HCT116 (cell line): ENCODE data around the gene PDCD1LG2. TPM values are rescaled to one million over a fixed set of nuclear protein-coding genes. Genes with fewer than 3 reads are reported as not detected.

Experiments used
- ATAC-seq: fragments of 200-7000 bp; cut with Tn5 transposase; 2 replicates; pipeline ENCODE4 v1.9.1; 2020; ENCODE audit warnings: mild to moderate bottlenecking, moderate library complexity
- BruUV-seq: library from RNA; stranded (reverse); fragments of 400-500 nt; replicated peaks from 2 replicates; lab custom pipeline; 2021; lab: Mats Ljungman, UMichigan
- CTCF ChIA-PET: fragments of 300-600 bp; sonication (Branson Sonifier 250); formaldehyde crosslinking; loops from one replicate; lab custom pipeline; 2021; ENCODE audit warnings: antibody characterized with exemption; lab: Charles Lee
- POLR2A ChIA-PET: fragments of 300-600, 350-600 bp; sonication (Branson Sonifier 250); formaldehyde crosslinking; loops from one replicate; lab custom pipeline; 2021; ENCODE audit warnings: antibody characterized with exemption; lab: Charles Lee
- RAD21 ChIA-PET, 2 experiments: fragments of 300-600 bp; sonication (Branson Sonifier 250); formaldehyde crosslinking; loops; one replicate each; lab custom pipeline; 2023; ENCODE audit warnings: low total read pairs in 2 of 2; ENCODE audit not compliant: uncharacterized antibody in 2 of 2, unreplicated experiment in 2 of 2, low non-redundant PET in 1 of 2; lab: Charles Lee
- DNase-seq: peaks from one replicate; pipeline ENCODE4 v3.0.0-alpha.2; 2010; ENCODE audit warnings: low read depth, low spot score
- H2AFZ ChIP-seq: fragments of 200-600 bp; shearing (Covaris generic), sonication (generic); 2 replicates; pipeline ENCODE4 v1.6.1; 2017; ENCODE audit warnings: low read depth, mixed run types, mixed read lengths, antibody characterized with exemption, low read length; ENCODE audit not compliant: poor library complexity, severe bottlenecking
- H3K27ac ChIP-seq: 2 replicates; pipeline ENCODE4 v1.5.1; 2012; ENCODE audit warnings: low read depth, low read length
- H3K27me3 ChIP-seq: fragments of 200-600 bp; sonication (generic); 2 replicates; pipeline ENCODE4 v1.6.1; 2016; ENCODE audit warnings: mixed run types, low read length, mixed read lengths; ENCODE audit not compliant: insufficient read depth
- H3K36me3 ChIP-seq, 2 experiments: fragments of 200-500 bp in 1 of 2; fragments of 200-600 bp in 1 of 2; sonication (Bioruptor generic) in 1 of 2; sonication (generic) in 1 of 2; 2 replicates each; pipeline versions ENCODE4 v1.5.1 to v1.6.1; 2014 to 2016; ENCODE audit warnings: low read length in 2 of 2, inconsistent platforms in 1 of 2, mixed read lengths in 1 of 2, mixed run types in 1 of 2; ENCODE audit not compliant: insufficient read depth in 2 of 2, control insufficient read depth in 1 of 2
- H3K4me1 ChIP-seq, 2 experiments: fragments of 200-600 bp in 1 of 2; sonication (generic) in 1 of 2; 2 replicates each; pipeline versions ENCODE4 v1.5.1 to v1.6.1; 2012 to 2017; ENCODE audit warnings: low read length in 2 of 2, inconsistent platforms in 1 of 2, mild to moderate bottlenecking in 1 of 2, mixed read lengths in 1 of 2, mixed run types in 1 of 2, moderate library complexity in 1 of 2; ENCODE audit not compliant: insufficient read depth in 2 of 2, control insufficient read depth in 1 of 2
- H3K4me2 ChIP-seq: fragments of 200-600 bp; sonication (generic); 2 replicates; pipeline ENCODE4 v1.6.1; 2017; ENCODE audit warnings: mixed run types, low read length, mixed read lengths
- H3K4me3 ChIP-seq, 2 experiments: fragments of 200-600 bp in 1 of 2; sonication (generic) in 1 of 2; replicated peaks in 1 of 2; 2 replicates each; pipeline ENCODE4 v1.5.1; 2011 to 2016; ENCODE audit warnings: low read length in 2 of 2, control low read depth in 1 of 2, low read depth in 1 of 2, mild to moderate bottlenecking in 1 of 2, mixed read lengths in 1 of 2, mixed run types in 1 of 2
- H3K79me2 ChIP-seq: fragments of 200-600 bp; sonication (generic); 2 replicates; pipeline ENCODE4 v1.6.1; 2017; ENCODE audit warnings: mild to moderate bottlenecking, mixed run types, low read length, moderate library complexity, mixed read lengths; ENCODE audit not compliant: insufficient read depth
- H3K9ac ChIP-seq: fragments of 200-600 bp; sonication (generic); 2 replicates; pipeline ENCODE4 v1.6.1; 2016; ENCODE audit warnings: low read length, mixed read lengths
- H3K9me2 ChIP-seq: fragments of 200-600 bp; sonication (generic), shearing (Covaris generic); 2 replicates; pipeline ENCODE4 v1.6.1; 2017; ENCODE audit warnings: mixed run types, mild to moderate bottlenecking, moderate library complexity; ENCODE audit not compliant: insufficient read depth
- H3K9me3 ChIP-seq, 2 experiments: fragments of 200-500 bp in 1 of 2; fragments of 200-600 bp in 1 of 2; sonication (Bioruptor generic) in 1 of 2; sonication (generic) in 1 of 2; 2 replicates each; pipeline ENCODE4 v1.6.1; 2014 to 2017; ENCODE audit warnings: low read length in 2 of 2, mixed read lengths in 2 of 2, inconsistent platforms in 1 of 2, low read depth in 1 of 2, mild to moderate bottlenecking in 1 of 2, mixed run types in 1 of 2, moderate library complexity in 1 of 2; ENCODE audit not compliant: control insufficient read depth in 1 of 2, insufficient read depth in 1 of 2
- H4K20me1 ChIP-seq: fragments of 200-600 bp; sonication (generic), shearing (Covaris generic); 2 replicates; pipeline ENCODE4 v1.6.1; 2017; ENCODE audit warnings: mixed run types, mild to moderate bottlenecking, moderate library complexity; ENCODE audit not compliant: insufficient read depth
- CBX3 ChIP-seq: IDR thresholded peaks from 2 replicates; pipeline ENCODE4 v1.6.1; 2012; ENCODE audit warnings: low read depth
- CEBPB ChIP-seq: IDR thresholded peaks from 2 replicates; pipeline ENCODE4 v1.6.1; 2012; ENCODE audit warnings: low read depth
- ELF1 ChIP-seq: IDR thresholded peaks from 2 replicates; pipeline ENCODE4 v1.6.1; 2012; ENCODE audit warnings: low read depth, borderline replicate concordance
- EZH2 ChIP-seq: fragments of 200-600 bp; sonication (generic); IDR thresholded peaks from 2 replicates; pipeline ENCODE4 v1.6.1; 2017; ENCODE audit warnings: antibody characterized with exemption, mixed run types
- POLR2A ChIP-seq: IDR thresholded peaks from 2 replicates; pipeline ENCODE4 v1.7.0; 2011; ENCODE audit warnings: borderline replicate concordance; ENCODE audit not compliant: insufficient read depth, insufficient read length; ENCODE audit errors: extremely low read depth
- POLR2AphosphoS5 ChIP-seq: IDR thresholded peaks from 2 replicates; pipeline ENCODE4 v1.6.1; 2011; ENCODE audit warnings: mild to moderate bottlenecking, low read depth, low read length, moderate library complexity
- RAD21 ChIP-seq: IDR thresholded peaks from 2 replicates; pipeline ENCODE4 v1.6.1; 2012; ENCODE audit warnings: low read depth, mild to moderate bottlenecking
- SIN3A ChIP-seq: IDR thresholded peaks from 2 replicates; pipeline ENCODE4 v1.6.1; 2012; ENCODE audit warnings: low read depth
- SRF ChIP-seq: IDR thresholded peaks from 2 replicates; pipeline ENCODE4 v1.6.1; 2012; ENCODE audit warnings: low read depth
- TCF7L2 ChIP-seq: IDR thresholded peaks from 2 replicates; pipeline ENCODE4 v1.7.0; 2011; ENCODE audit warnings: borderline replicate concordance, inconsistent platforms; ENCODE audit not compliant: insufficient read depth, insufficient read length; ENCODE audit errors: extremely low read depth
- YY1 ChIP-seq: IDR thresholded peaks from 2 replicates; pipeline ENCODE4 v1.6.1; 2011; ENCODE audit warnings: low read length, low read depth, moderate library complexity, mild to moderate bottlenecking; ENCODE audit not compliant: insufficient replicate concordance; ENCODE audit errors: extremely low read depth
- intact Hi-C: fragments of 100-400 bp; cut with micrococcal nuclease; formaldehyde crosslinking; loops from 2 replicates; pipeline ENCODE4 v1.10.0; 2022
- total RNA-seq: library from RNA; stranded (reverse); gene quantifications from one replicate; pipeline ENCODE4 v1.2.1, GENCODE V29; 2021; ENCODE audit not compliant: unreplicated experiment
- TF ChIP-seq, protein P1 (sequence below): IDR thresholded peaks from 2 replicates; pipeline ENCODE4 v1.6.1; 2012
- TF ChIP-seq, protein P2 (sequence below): IDR thresholded peaks from 2 replicates; pipeline ENCODE4 v1.6.1; 2012; ENCODE audit warnings: low read depth
- TF ChIP-seq, protein P3 (sequence below), 3 experiments: fragments of 200-600 bp in 1 of 3; sonication (generic) in 1 of 3; IDR thresholded peaks in 2 of 3; conservative IDR thresholded peaks in 1 of 3; 2 replicates each; pipeline ENCODE4 v1.5.1; 2012 to 2017; ENCODE audit warnings: low read depth in 2 of 3, low read length in 2 of 3, antibody characterized with exemption in 1 of 3, borderline replicate concordance in 1 of 3, control low read depth in 1 of 3, mild to moderate bottlenecking in 1 of 3, mixed read lengths in 1 of 3, mixed run types in 1 of 3, moderate library complexity in 1 of 3; ENCODE audit not compliant: insufficient read depth in 1 of 3
- TF ChIP-seq, protein P4 (sequence below): IDR thresholded peaks from 2 replicates; pipeline ENCODE4 v1.6.1; 2012

Gene PDCD1LG2
- total RNA-seq, 1 experiment from 2014 or later, result not detected

DNA sequence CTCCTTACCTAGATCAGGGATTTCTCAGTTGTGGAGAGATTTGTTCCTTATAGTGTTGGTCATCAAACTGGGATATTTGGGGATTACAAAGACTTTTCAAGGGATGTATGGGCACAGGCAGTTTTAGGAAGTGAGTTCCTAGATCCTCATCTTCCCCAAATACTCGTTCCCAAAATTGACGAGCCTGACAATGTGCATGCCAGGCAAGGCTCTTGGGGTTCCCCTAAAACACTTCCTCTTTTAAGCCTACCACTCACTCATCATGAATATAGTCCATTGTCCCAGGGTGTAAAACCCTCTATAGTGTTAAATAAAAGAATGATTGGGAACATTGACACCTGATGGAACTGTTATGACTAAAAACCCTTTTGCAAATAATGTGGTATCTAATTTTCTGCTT lies 26.4 kb downstream of the PDCD1LG2 start:
- Histone ChIP-seq H3K27me3 (no peaks in the 10 kb centered on the region), H3K4me1 (no peaks in the 10 kb centered on the region), H3K9ac (no peak overlapping the region), H3K9me3 (no peaks in the 10 kb centered on the region), H4K20me1 (no peaks in the 10 kb centered on the region), H3K9me2 (no peaks in the 10 kb centered on the region), H3K4me3 (no peak overlapping the region), H3K79me2 (no peaks in the 10 kb centered on the region), H3K4me2 (no peak overlapping the region), H2AFZ (no peak overlapping the region), H3K27ac (no peak overlapping the region), H3K36me3 (no peaks in the 10 kb centered on the region)
- ChIA-PET RAD21 (no interaction called here), POLR2A (no interaction called here), CTCF (no interaction called here)
- DNase-seq (no peak), ATAC-seq (no peak)
- intact Hi-C loops, result no loop called here
- no peak for TF ChIP-seq EZH2
- no peak for TF ChIP-seq CEBPB
- TF ChIP-seq, protein P1, sequence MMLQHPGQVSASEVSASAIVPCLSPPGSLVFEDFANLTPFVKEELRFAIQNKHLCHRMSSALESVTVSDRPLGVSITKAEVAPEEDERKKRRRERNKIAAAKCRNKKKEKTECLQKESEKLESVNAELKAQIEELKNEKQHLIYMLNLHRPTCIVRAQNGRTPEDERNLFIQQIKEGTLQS, result no peak
- TF ChIP-seq RAD21, result no peak
- TF ChIP-seq, protein P2, sequence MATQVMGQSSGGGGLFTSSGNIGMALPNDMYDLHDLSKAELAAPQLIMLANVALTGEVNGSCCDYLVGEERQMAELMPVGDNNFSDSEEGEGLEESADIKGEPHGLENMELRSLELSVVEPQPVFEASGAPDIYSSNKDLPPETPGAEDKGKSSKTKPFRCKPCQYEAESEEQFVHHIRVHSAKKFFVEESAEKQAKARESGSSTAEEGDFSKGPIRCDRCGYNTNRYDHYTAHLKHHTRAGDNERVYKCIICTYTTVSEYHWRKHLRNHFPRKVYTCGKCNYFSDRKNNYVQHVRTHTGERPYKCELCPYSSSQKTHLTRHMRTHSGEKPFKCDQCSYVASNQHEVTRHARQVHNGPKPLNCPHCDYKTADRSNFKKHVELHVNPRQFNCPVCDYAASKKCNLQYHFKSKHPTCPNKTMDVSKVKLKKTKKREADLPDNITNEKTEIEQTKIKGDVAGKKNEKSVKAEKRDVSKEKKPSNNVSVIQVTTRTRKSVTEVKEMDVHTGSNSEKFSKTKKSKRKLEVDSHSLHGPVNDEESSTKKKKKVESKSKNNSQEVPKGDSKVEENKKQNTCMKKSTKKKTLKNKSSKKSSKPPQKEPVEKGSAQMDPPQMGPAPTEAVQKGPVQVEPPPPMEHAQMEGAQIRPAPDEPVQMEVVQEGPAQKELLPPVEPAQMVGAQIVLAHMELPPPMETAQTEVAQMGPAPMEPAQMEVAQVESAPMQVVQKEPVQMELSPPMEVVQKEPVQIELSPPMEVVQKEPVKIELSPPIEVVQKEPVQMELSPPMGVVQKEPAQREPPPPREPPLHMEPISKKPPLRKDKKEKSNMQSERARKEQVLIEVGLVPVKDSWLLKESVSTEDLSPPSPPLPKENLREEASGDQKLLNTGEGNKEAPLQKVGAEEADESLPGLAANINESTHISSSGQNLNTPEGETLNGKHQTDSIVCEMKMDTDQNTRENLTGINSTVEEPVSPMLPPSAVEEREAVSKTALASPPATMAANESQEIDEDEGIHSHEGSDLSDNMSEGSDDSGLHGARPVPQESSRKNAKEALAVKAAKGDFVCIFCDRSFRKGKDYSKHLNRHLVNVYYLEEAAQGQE, result no peak
- TF ChIP-seq, protein P3, sequence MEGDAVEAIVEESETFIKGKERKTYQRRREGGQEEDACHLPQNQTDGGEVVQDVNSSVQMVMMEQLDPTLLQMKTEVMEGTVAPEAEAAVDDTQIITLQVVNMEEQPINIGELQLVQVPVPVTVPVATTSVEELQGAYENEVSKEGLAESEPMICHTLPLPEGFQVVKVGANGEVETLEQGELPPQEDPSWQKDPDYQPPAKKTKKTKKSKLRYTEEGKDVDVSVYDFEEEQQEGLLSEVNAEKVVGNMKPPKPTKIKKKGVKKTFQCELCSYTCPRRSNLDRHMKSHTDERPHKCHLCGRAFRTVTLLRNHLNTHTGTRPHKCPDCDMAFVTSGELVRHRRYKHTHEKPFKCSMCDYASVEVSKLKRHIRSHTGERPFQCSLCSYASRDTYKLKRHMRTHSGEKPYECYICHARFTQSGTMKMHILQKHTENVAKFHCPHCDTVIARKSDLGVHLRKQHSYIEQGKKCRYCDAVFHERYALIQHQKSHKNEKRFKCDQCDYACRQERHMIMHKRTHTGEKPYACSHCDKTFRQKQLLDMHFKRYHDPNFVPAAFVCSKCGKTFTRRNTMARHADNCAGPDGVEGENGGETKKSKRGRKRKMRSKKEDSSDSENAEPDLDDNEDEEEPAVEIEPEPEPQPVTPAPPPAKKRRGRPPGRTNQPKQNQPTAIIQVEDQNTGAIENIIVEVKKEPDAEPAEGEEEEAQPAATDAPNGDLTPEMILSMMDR (IDR thresholded peaks at IDR 0.05 in 2 of 3, conservative IDR thresholded peaks at IDR 0.05 in 1 of 3; ENCODE audit: borderline replicate concordance in 1 of 3, insufficient read depth in 1 of 3, low read depth in 2 of 3, low read length in 2 of 3), result no peak
- no peak for TF ChIP-seq POLR2A
- TF ChIP-seq POLR2AphosphoS5, result no peak
- TF ChIP-seq, protein P4, sequence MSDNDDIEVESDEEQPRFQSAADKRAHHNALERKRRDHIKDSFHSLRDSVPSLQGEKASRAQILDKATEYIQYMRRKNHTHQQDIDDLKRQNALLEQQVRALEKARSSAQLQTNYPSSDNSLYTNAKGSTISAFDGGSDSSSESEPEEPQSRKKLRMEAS, result no peak
- no peak for TF ChIP-seq CBX3
- TF ChIP-seq YY1, result no peak
- no peak for TF ChIP-seq TCF7L2
- TF ChIP-seq SIN3A, result no peak
- TF ChIP-seq SRF, result no peak
- no peak for TF ChIP-seq ELF1
- no TSS peak for BruUV-seq
